NCI-H82 treated with DMSO at 0.1 percent for 48 hours (cell line): ENCODE results near the gene YOD1.

Experiments
- DNase-seq: peaks from one replicate; lab custom pipeline; 2025; ENCODE audit not compliant: unreplicated experiment; lab: John Stamatoyannopoulos, UW

Gene YOD1

DNA sequence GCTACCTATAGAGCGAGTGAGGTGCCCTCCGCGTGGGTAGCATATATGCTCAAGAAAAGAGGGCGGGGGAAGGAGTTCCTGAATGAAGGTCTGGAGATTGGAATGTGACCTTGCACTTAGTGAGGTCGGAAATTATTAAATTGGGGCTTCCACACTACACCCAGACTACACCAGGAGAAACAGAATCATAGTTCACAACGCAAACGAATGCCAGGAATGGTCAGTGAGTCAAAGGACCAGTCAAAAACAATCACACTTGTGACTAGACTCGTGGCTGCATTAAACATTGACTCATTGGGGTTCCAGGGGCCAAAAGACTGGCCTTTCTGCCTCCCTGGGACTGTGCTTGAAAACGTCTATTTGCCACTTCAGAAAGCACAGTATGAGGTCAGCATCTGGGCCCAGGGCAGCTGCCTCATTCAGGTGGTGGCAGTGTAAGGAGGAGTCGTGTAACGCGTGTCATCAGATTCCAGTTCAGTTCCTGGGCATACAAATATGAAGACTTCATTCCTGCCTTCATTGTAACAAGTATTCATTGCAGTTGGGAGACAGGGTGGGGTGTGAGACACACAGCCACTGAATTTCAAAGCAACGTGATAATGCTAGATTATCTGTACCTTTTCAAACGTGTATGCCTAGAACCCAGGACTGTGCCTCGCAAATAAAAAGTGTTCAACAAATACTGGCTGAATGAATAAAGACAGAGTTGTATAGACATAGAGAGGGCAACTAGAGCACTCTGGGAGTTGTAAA, at the start of gene YOD1:
Gene YOD1, minus strand, starts transcription at position 18 of the 753 bp plus-strand sequence. CDS start 178 bp downstream, outside the sequence.
- DNase-seq: no peak

DNA sequence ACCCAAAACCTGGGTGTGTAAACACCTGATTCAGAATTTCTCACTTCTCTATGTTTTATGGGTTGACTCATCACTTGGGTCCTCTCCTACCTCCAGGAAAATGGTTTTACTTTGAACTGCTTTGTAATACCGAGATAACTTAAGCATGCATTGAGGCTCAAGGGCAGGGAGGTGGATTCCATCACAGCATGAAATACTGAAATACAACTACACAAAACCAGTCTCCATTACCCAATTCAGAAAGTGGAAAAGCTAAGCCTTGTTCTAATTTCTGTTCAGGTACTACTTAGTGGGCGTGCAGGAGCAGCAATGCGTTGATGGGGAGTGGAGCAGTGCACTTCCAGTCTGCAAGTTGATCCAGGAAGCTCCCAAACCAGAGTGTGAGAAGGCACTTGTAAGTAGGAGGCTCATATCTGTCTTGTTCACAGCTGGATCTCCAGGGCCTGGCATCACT, 46.9 kb upstream of the YOD1 start:
- no peak for DNase-seq

DNA sequence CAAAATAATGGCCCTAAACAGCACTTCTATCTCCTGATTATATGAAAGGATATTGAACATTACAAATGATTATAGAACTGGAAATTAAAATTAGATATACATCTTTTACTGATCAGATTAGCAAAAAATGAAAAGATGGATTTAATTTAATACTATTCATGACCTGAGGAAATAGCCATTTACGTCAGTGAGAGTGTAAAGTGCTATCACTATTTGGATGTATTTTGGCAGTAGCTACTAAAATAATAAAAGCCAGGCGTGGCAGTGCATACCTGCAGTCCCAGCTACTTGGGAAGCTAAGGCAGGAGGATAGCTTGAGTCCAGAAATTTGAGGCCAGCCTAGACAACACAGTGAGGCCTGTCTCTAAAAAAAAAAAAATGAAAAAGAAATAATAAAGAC, 42.9 kb upstream of the YOD1 start:
- DNase-seq: no peak

DNA sequence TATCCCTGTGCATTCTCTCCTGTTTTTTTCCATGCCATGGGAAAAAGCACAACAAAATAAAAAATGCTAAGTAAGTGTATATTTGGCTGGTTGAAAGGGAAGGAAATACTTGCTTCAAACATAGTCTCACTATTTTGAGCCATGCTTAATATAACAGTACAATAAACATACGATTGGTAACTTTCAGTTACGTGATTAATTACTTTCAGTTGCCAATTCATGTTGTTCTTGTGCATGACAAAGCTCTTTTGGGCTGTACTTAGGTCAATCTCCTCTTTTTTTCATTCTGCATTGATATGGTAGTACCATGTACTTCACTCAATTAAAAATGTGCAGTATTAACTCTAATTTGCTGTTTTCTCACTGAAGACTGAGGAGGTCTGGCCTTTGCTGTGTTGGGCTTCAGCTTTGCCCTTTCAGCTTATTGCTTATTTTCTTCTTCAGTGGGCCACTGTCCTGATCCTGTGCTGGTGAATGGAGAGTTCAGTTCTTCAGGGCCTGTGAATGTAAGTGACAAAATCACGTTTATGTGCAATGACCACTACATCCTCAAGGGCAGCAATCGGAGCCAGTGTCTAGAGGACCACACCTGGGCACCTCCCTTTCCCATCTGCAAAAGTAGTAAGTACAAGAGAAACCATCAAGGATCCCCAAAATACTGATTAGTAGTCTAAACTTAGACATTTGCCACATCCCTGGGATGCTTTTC, 40.3 kb upstream of the YOD1 start:
- DNase-seq: no peak

DNA sequence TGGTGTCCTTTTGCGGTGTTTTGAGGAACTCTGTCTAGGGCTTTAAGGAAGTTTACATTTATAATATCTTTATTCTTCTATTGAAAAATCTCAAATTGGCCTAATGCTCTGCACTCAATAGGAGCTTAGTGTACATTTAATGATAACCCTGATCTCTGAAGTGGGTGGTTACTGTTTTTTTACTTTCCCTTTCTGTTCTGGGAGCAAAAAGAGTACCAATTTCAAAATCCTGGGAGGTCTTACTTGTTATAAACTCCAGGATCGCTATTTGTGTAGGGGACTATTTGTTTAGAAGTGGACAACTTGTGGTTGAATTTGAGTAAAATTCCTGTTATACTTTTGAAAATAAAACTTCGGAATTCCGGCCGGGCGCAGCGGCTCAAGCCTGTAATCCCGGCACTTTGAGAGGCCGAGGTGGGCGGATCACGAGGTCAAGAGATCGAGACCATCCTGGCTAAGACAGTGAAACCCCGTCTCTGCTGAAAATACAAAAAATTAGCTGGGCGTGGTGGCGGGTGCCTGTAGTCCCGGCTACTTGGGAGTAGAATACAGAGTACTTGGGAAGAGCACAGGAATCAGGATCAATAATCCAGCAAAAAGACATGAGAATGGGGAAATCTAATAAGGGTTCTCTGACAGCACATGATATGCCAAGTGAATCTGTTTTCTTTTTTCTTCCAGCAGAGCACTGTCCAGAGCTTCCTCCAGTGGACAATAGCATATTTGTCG, 38.8 kb upstream of the YOD1 start:
- DNase-seq: no peak

DNA sequence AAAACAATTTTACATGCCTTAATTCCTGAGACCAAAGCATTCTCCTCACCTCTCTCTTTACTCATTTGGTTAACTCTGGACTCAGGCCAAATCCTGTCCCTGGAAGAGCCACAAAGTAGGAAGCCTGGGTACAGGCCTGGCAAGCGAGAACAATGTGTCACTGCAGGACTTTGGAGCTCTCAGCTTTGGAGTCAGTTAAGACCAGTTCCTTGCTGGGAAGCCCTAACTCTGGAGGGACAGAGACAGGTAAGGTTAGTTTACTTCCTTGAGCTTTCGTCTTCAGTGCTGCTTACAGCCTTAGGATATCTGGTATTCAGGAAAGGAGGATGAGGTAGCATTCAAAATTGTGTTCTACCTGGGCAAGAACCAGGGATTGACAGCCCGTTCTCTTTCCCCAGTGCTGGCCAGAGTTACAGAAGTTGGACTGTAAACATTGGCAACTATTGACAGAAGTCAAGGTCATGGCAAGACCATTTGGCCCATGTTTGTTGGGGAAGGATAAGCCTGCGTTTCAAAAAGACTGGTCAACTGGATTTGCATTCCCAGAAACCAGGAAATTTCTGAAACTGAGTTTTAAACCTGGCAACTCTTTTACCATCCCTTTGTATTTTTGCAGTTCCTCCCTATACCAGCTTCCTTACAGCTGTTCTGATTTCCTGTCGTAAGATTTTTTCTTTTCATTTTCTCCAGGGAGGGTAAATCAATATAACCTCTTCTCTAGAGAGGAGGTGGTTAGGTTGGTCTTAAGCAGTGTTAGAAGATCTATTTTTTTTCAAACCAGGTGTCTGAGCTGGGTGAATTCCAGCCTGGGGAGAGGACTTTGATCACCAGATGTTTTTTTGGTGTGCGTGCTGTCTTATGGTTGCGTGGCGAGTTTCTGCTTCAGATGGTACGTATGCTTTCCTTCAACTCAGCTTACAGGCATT, 38.0 kb upstream of the YOD1 start, which contains the start of gene C4BPB:
Gene C4BPB, plus strand, starts transcription at position 160 of the 926 bp plus-strand sequence. Its CDS starts 672 bp downstream, at position 832.
- no peak for DNase-seq

DNA sequence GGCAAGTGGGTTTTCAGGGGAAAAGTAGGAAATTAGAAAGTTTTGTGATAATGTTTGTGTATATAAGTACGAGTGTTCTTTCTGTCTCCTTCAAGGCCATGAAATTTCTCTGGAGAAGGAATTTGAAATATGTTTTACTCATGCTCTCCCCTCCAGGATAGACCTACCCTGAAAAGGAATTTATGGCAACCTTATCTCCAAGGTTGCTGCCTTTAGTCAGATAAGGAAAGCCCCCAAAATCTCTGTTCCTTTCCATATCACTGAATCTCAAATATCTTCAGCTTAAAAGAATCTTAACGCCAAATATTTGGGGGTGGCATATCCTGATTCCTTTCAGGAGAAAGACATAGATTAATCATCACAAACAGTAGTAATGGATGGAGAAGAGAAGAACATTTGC, 37.2 kb upstream of the YOD1 start:
- DNase-seq: no peak

DNA sequence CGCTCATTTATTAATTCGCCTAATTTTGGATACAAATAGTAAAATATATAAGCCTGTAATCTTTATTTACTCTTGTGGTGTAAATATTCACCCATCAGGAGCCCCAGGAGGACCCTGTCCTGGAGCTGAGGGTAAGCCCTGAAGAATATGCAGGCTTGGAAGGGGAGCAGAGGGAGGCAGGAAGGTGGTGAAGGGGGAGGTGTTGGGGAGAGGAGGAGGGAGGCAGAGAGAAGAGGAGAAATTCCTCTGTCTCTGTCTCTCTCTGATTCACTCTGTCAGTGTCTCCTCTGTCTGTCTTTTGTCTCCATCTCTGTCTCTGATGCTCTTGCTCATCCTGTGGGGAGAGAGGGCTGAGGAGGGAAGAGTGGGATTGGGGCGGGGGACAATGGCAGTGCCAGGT, 34.9 kb upstream of the YOD1 start:
- no peak for DNase-seq

DNA sequence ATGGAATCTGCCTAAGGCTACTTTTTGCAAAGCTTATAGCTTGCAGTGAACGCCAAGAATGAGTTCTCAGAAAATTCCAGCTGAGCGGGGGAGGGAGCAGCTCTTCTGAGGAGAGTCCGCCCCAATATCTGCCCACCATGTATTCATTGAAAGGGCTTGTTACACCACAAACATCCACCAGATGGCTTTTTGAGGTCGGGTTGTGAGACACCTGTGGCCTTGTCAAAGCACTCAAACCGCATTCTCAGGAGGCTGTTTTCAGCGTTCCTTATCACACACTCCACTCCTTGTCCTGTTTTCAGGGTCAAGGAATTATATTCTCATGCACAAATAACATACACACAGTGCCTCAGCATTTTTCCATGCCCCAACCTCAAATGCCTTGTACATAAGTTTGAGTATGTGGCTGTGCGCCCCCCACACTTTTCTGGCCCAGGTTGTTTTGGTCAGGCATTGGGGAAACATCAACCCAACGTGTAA, 33.7 kb upstream of the YOD1 start:
- DNase-seq: peak; percentile 12

DNA sequence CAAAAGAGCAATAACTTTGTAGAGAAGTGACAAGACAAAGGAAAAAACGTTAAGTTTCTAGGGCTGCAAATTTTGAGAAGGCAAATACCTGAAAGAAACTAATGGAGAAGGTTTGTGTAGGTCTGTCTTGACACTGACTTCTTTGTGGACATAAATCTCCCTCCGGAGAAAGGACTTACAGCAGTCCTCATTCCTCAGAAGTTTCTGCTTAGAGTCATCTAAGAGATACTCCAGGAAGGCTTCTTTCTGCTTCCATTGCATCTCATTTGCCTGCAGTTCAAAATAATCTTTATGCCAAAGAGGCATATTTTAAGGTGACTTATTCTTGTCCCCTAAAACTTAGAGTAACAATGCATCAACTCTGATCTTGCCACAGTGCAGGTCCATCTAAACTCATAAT, 33.2 kb upstream of the YOD1 start:
- no peak for DNase-seq

DNA sequence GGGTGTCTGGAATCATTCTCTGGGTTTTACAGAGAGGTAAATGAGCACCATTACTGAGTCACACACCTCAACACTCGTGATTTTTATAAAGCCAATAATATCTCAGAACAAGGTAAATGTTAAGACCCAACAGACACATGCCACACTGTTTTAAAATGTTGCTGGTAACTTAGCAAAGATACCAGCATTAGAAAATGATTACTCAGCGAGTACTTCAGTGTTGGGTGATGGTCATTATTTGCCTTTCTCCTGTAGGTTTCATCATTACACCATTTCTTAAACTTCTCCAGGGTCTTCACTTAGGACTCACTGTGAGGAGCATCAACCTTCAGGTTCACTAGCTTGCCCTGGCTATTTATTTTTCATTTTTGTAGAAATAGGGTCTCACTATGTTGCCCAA, 30.8 kb upstream of the YOD1 start:
- no peak for DNase-seq

DNA sequence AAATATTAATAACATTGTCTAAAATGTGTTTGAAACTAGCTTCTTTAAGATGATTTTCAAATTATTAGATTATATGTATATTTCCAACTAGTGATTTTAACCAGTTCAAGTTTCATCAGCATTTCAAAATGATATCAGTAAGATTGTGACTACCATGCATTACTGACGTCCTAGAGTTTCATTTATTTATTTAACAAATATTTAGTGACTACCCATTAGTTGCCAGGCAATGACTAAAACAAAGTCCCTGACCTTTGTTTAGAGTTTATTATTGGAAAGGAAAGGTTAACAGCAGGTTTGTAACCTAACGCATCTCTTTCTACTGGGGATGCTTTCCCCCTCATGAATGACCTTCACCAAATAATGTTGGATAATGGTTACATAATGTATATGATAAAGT, 30.1 kb upstream of the YOD1 start:
- DNase-seq: no peak

DNA sequence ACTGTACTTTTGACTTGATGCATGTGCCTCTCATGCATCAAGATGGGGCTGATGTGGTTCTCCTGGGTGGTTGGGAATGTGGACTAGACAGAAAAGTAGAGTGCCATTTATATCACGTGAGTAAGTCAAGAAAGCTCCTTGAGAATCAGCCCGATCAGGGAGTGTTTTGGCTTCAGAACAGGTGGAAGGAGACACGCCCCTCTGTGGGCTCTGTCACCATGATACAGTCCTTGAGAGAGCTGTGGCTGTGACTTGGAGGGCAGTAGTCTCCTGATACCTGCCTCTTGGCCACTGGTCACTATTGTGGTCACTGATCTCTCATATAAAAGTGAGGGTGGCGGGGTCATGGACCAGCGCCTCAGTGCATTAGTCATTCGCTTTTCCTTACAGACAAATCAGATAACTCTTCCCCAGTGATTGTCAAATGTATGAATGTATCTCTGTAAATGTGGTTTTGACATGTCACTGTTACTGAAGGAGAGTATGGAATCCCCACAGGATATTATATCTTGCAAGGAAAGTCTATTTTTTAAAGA, 28.8 kb upstream of the YOD1 start:
- DNase-seq: no peak

DNA sequence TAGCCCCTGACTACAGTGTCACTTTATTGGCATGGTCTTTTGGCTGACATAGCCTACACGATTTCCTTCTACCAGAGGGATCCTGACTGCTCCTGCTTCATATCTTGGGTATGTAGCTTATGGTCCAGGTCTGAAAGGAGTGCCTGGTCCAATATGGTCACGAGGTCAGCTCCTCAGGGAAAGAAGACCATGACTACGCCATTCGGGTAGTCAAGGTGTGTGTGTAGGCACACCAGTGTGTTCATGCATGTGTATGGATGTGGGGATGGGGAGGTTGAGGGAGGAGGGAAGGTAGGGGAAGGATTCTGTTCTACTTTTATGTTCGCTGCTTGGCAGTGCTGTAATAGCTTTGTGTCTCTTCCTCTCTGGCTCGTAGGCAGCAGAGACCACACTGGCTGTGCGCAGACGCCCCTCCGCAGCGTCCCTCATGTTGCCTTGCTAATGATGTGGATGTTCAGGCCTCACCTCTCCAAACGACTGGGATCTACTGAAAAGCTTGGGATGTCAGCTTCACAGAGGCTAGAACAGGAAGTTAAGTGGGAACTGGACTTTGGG, 27.6 kb upstream of the YOD1 start:
- no peak for DNase-seq

DNA sequence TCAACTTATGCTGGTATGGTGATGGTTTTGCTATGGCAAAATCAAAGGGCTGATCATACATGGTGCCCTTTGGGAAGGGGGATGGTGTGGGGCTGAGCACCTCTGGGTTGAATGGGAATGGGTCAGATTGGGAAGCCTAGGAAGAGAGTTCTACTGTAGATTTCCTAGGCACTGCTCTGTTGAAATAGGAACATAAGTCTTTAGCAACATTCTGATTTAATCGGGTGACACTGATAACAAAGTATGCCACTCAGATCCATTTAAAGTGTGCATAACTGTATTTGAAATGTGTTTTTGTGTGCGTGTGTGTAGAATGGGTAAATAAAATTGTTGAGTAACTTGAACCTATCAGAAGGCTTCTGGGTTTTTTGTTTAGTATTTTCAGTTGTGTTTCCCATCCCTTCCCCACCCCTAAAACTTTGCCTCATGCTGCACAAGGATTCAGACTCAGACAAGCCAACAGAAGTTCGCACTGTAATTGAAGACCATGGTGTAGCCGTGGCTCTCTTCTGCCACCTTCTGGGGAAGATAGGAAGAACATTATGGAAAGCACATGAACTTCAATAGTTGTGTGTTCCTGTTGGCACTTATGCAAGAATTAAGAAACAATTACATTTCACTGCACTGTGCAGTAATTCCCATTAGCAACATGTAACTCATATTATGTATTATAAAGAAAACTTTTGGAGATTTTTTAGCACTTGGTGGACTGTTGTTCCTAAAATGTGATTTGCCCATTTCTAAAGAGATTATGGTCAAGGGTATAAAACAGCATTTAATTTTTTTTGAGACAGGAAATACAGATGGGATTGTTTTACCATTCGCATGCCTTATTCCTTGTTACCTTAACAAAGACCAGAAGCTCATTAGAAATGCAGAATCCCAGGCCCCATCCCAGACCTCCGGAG, 26.7 kb upstream of the YOD1 start:
- peak; percentile 44 for DNase-seq

DNA sequence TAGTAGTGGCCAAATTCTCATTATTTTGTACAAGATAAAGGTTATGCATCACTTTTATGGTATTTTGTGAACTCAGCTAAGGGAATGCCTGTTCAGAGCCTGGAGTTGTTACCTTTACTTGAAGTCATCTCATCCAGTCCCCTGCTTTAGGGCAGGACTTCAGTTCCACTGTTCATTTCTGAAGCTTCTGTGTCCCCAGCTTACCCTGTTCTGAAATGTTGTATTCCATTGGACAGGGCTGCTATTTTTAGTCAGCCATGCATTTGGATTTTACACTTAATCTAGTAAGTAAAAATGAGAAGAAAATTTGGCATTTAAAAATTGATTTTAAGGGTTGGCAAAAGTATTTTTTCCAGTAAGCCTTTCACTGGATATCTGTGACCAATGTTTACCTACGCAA, 26.0 kb upstream of the YOD1 start:
- no peak for DNase-seq

DNA sequence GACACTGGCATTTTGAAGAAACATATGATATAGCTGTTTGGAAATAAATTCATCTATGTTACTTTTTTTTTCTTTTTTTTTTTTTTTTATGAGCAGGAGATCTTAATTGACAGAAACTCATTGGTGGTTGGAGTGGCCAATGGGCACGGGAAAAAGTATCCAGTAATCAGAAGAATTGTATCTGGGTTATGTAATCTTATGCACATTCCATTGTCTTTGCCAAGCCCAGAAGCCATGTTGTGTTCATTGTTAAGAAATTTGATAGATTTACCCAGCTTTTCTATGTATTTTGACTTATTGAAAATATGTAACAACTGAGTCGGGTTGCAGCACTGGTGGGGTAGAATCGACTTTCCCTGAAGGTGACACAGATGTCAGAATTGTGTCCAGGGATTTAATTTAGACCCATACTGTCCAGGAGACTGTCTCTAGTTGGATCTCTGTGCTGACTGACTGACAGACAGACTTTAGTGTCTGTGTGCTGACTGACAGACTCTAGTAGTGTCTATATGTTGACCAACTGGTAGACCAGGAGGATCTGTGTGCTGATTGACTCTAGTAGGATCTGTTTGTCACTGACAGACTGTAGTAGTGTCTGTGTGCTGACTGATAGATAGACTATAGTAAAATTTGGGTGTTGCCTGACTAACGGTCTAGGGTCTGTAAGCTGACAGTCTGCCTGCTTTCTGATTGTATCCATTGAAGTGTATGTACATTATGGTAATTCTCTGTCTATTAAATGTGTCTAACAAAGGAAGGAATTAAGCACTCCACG, 25.4 kb upstream of the YOD1 start:
- DNase-seq: no peak
